Vagina (tissue), 2 donors: Measurements from ENCODE around the gene KIR3DL1. TPM values are rescaled to one million over a fixed set of nuclear protein-coding genes. Genes with fewer than 3 reads are reported as not detected.
A peak's percentile ranks its signal among the peaks of the same experiment; 100 is the strongest.
"Not testable (repeated sequence)": the region's sequence is repeated elsewhere in the genome, so short reads cannot be mapped to it uniquely, and the experiment has no call there.

Experiments used
- DNase-seq, 2 donors: peaks; one replicate each; pipeline ENCODE4 v3.0.0-alpha.2; 2017; ENCODE audit errors: extremely low spot score in 2 of 2
- H3K27ac ChIP-seq: fragments of 200-600 bp; sonication (generic); one replicate; pipeline ENCODE4 v1.5.1; 2019
- H3K27me3 ChIP-seq: fragments of 200-600 bp; sonication (generic); one replicate; pipeline ENCODE4 v1.5.1; 2019
- H3K36me3 ChIP-seq, 2 donors: fragments of 200-600 bp; sonication (generic); one replicate each; pipeline ENCODE4 v1.5.1; 2017 to 2019
- H3K4me1 ChIP-seq: fragments of 200-600 bp; sonication (generic); one replicate; pipeline ENCODE4 v1.5.1; 2019
- H3K4me3 ChIP-seq, 2 donors: fragments of 200-600 bp; sonication (generic); 1 replicate in 1 of 2; 2 replicates in 1 of 2; pipeline ENCODE4 v1.5.1; 2016 to 2019
- H3K9me3 ChIP-seq: fragments of 200-600 bp; sonication (generic); one replicate; pipeline ENCODE4 v1.5.1; 2019
- POLR2A ChIP-seq, 2 donors: fragments of 450-650 bp; IDR thresholded peaks; one replicate each; pipeline ENCODE4 v1.6.1; 2017; ENCODE audit warnings: antibody characterized with exemption in 2 of 2, mild to moderate bottlenecking in 2 of 2, moderate library complexity in 2 of 2
- POLR2AphosphoS5 ChIP-seq, 2 donors: sonication (generic); formaldehyde crosslinking; IDR thresholded peaks; one replicate each; pipeline ENCODE4 v1.9.0; 2017; ENCODE audit warnings: antibody characterized with exemption in 2 of 2, mild to moderate bottlenecking in 2 of 2, low read depth in 1 of 2; ENCODE audit not compliant: insufficient read depth in 1 of 2
- intact Hi-C: fragments of 100-400 bp; cut with DNase I; formaldehyde crosslinking; loops from one replicate; pipeline ENCODE4 v1.15.1; 2023
- total RNA-seq: library from RNA; depleted of rRNA; stranded (reverse); fragments of >200 nt; gene quantifications from one replicate; pipeline ENCODE4 v1.2.3, GENCODE V29; 2016
- TF ChIP-seq, protein P1 (sequence below), 3 experiments: fragments of 450-650 bp in 2 of 3; fragments of 200-600 bp in 1 of 3; sonication (generic) in 1 of 3; IDR thresholded peaks; one replicate each; pipeline ENCODE4 v1.5.1; 2017 to 2019; ENCODE audit warnings: antibody characterized with exemption in 3 of 3, mild to moderate bottlenecking in 2 of 3, moderate library complexity in 2 of 3

The KIR3DL1 gene
- total RNA-seq, 1 donor from 2014 or later: not detected

DNA sequence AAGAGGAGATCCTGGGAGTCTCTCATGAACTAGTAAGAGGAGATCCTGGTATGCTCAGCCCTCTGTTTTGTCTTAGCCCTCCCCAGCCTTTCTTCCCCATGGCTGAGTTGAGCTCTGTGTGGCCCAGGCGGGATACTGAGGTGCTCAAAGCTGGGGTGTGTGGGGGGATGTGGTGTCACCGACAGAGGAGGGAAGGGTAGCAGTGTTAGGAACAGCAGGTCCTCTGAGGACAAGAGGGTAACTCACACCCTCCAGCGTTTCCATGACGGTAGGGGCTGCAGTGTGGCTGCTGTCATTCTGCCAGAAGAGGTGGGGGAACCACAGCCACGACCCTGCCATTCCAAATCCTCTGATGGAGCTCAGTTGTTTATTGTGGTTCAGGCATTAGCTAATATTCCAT lies 12.2 kb upstream of the KIR3DL1 start:
- intact Hi-C loops: no loop called here
- no peak for TF ChIP-seq POLR2A (IDR thresholded peaks at IDR 0.05)
- TF ChIP-seq, protein P1, sequence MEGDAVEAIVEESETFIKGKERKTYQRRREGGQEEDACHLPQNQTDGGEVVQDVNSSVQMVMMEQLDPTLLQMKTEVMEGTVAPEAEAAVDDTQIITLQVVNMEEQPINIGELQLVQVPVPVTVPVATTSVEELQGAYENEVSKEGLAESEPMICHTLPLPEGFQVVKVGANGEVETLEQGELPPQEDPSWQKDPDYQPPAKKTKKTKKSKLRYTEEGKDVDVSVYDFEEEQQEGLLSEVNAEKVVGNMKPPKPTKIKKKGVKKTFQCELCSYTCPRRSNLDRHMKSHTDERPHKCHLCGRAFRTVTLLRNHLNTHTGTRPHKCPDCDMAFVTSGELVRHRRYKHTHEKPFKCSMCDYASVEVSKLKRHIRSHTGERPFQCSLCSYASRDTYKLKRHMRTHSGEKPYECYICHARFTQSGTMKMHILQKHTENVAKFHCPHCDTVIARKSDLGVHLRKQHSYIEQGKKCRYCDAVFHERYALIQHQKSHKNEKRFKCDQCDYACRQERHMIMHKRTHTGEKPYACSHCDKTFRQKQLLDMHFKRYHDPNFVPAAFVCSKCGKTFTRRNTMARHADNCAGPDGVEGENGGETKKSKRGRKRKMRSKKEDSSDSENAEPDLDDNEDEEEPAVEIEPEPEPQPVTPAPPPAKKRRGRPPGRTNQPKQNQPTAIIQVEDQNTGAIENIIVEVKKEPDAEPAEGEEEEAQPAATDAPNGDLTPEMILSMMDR (IDR thresholded peaks at IDR 0.05): no peak
- TF ChIP-seq POLR2AphosphoS5 (IDR thresholded peaks at IDR 0.05; ENCODE audit: insufficient read depth in 1 of 2, low read depth in 1 of 2): no peak
- H3K27me3 ChIP-seq: no peaks in the 10 kb centered on the region
- H3K4me3 ChIP-seq: no peak overlapping the region
- no peak overlapping the region for H3K27ac ChIP-seq
- no peaks in the 10 kb centered on the region for H3K4me1 ChIP-seq
- H3K36me3 ChIP-seq: no peaks in the 10 kb centered on the region
- peak in 1 of 2 donors; percentile 32 for DNase-seq
- no peaks in the 10 kb centered on the region for H3K9me3 ChIP-seq

DNA sequence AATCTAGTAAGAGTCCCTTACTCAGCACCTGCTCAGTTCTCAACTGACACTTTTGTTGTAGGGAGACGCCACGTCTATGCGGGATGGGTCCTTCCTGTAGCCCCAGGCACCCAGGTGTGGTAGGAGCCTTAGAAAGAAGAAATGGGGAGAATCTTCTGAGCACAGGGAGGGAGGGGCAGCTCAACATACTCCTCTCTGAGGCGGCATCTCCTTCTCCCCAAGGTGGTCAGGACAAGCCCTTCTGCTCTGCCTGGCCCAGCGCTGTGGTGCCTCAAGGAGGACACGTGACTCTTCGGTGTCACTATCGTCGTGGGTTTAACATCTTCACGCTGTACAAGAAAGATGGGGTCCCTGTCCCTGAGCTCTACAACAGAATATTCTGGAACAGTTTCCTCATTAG lies 11.7 kb upstream of the KIR3DL1 start:
- TF ChIP-seq POLR2A (IDR thresholded peaks at IDR 0.05): no peak
- TF ChIP-seq POLR2AphosphoS5 (IDR thresholded peaks at IDR 0.05; ENCODE audit: insufficient read depth in 1 of 2, low read depth in 1 of 2): no peak
- TF ChIP-seq, protein P1 (IDR thresholded peaks at IDR 0.05): no peak
- Histone ChIP-seq H3K36me3 (no peaks in the 10 kb centered on the region), H3K9me3 (no peaks in the 10 kb centered on the region), H3K27ac (no peak overlapping the region), H3K4me3 (no peak overlapping the region), H3K4me1 (no peaks in the 10 kb centered on the region), H3K27me3 (no peaks in the 10 kb centered on the region)
- no peak for DNase-seq
- intact Hi-C loops: no loop called here

- Histone ChIP-seq H3K27me3 (no peaks in the 10 kb centered on the region), H3K4me3 (no peak overlapping the region), H3K4me1 (no peaks in the 10 kb centered on the region), H3K9me3 (no peaks in the 10 kb centered on the region), H3K27ac (no peak overlapping the region), H3K36me3 (no peaks in the 10 kb centered on the region)
- TF ChIP-seq POLR2A (IDR thresholded peaks at IDR 0.05) (no peak), POLR2AphosphoS5 (IDR thresholded peaks at IDR 0.05; ENCODE audit: insufficient read depth in 1 of 2, low read depth in 1 of 2) (no peak)
- TF ChIP-seq, protein P1 (IDR thresholded peaks at IDR 0.05): no peak
- peak in 1 of 2 donors; percentile 54 for DNase-seq
- intact Hi-C loops: no loop called here
These were observed 10.4 kb upstream of the KIR3DL1 start for GRCh38 chr19:54805665-54806515.

GRCh38 chr19:54806516-54806838 lies 9.8 kb upstream of the KIR3DL1 start:
- TF ChIP-seq POLR2AphosphoS5 (IDR thresholded peaks at IDR 0.05; ENCODE audit: insufficient read depth in 1 of 2, low read depth in 1 of 2) (no peak), POLR2A (IDR thresholded peaks at IDR 0.05) (no peak)
- TF ChIP-seq, protein P1 (IDR thresholded peaks at IDR 0.05): no peak
- DNase-seq: no peak
- Histone ChIP-seq H3K27me3 (no peaks in the 10 kb centered on the region), H3K4me1 (no peaks in the 10 kb centered on the region), H3K4me3 (no peak overlapping the region), H3K36me3 (no peaks in the 10 kb centered on the region), H3K9me3 (no peaks in the 10 kb centered on the region), H3K27ac (no peak overlapping the region)
- intact Hi-C loops: no loop called here

GRCh38 chr19:54814571-54814970 lies 1.7 kb upstream of the KIR3DL1 start:
- intact Hi-C loops, H3K36me3 ChIP-seq, H3K27ac ChIP-seq, H3K4me3 ChIP-seq, DNase-seq, H3K27me3 ChIP-seq, H3K4me1 ChIP-seq, H3K9me3 ChIP-seq: not testable (repeated sequence)
